ENCODE results near the gene TPCN1.

DNA sequence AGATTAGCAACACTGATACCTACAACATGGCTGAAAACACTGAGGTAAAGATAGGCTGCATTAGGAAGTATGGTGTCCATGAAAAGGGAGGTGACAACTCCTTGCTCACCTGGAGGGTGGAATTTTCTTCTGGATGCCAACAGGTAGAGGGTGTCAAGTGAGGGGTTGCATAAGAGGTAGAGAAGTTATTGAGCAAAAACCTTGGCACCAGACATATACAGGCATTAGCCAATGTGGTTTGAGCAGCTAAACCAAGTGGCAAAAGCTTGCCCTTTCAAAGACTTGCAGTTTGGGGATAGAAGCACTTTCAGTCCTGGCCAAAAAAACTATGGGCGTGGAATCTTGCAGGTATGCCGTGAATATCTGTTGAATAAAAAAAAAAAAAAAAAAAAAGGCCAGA, 31.9 kb upstream of the TPCN1 start:
- no peak for TF ChIP-seq CTCF (IDR thresholded peaks at IDR 0.05)
- TF ChIP-seq POLR2A (IDR thresholded peaks at IDR 0.05), result no peak
